ENCODE measurements around the gene CTIF.

Gene CTIF

DNA sequence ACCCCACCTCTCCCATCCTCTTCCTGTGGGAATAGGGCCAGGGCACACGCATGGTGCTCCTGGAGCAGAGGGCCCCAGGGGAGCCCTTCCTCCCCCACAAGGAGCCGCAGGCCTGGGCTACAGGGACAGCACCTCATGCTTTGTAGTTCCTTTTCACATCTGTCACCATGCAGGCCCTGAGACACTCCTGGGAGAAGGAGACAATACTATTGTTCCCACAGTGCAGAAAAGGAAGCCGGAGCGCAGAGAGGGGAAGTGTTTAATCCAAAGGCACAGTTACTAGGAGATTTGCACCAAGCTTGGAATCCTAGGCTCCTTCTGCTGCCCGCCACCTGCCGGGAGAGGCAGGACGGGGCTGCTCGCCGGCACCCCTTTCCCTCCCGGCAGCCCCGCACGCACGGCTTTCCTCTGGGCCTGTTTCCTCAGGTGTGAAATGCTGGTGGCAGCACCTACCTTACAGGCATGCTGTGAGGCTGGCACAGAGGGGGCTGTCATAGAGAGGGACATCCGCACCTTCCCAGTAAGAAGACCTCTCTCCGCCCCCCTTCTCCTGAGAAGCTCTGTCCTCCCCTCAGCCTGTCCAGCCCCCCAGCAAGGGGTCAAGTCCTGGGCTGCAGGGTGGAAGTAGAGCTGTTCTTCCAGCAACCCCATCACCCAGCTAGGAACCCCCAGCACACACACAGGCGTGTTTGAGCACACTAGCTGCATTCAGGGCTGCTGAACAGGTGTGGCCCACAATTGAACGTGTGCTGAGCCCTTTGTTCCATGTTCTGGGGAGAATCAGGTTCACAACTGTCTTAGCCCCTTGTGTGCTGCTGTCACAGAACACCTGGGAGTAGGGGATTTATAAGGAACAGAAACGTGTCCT is 349.3 kb downstream of the CTIF start:
- DNase-seq (ENCODE audit: low read depth): no peak

DNA sequence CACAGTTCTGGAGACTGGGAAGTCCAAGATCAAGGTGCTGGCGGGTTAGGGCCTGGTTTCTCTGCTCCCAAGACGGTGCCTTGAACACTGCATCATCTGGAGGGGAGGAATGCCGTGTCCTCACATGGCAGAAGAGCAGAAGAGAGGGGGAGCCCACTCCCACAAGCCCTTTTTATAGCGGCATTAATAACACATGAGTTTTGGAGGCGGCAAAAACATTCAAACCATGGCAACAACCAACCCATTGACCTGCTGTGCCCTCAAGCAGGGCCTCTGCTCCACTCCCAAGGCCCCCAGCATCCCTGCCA is 349.9 kb downstream of the CTIF start:
- no peak for DNase-seq (ENCODE audit: low read depth)

DNA sequence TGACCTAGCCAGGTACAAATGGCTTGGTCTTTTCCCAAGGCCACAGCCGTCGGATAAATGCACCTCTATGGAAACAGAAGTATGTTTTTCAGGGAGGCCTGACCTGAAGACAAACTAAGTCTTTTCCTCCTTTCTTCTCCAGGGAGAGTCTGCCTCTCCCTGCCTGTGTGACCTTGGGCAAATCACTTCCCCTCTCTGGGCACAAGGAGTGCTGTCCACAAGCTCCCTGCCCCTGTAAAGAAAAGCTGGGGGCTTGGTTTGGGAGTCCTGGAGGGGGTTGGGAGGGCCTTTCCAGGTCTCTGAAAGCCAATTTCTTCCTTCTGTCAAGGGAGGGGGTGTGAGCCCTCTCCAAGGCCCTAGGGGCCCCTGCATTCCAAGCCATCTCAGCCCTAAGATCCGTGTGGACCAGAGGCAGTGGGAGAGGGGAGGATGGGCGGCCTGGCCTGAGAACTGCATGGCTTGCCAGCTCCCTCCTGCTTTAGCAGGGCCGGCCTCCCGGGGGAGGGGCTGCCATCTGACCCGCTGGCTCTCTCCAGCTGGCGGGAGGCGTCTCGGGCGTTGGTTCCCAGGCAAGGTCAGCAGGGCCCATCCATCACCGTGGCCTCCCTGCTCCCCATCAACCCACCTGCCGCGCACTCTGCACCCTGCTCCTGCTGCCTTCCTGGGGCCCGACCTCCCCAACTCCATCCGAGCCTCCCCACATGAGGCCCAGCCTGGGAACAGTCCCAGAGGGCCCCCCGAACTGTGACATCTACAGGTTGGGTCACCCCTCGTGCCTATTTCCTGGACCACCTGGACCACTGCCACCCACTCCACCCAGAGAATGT is 350.5 kb downstream of the CTIF start:
- no peak for DNase-seq (ENCODE audit: low read depth)

DNA sequence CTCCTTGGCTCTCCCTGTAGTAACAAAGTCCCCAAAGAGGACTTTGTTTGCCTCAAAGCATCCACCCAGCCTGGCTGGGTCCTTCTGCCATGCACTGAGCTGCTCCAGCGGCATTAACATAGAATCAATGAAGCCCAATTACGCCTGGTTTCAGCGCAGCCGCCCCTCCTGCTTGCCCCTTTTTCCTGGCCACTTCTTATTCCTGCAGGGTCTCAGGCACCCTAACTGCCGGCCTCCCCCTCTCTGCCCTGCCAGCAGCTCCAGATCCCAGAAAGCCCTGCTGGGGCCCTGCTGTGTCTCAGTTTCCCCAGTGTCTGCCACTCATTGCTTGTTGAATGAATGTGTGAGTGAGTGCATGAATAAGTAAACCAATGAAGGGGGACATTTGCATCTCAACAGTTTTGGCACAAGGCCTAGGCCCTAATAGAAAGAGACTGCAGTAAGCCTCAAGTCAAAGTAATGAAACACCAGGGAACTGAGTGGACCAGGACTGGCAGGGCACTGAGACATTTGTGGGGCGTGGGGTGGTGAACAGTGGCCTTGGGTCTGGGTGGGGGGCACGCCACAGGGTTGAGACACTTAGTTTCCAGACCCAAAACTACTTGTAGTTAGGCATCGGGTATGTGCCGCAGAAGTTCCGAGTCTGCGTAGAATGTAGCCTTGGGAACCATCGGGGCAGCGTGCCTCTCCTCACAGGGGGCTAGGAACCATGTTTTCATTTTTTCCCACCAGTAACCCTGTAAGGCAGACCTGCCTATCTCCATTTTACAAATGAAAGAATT is 351.3 kb downstream of the CTIF start:
- DNase-seq (ENCODE audit: low read depth): no peak

DNA sequence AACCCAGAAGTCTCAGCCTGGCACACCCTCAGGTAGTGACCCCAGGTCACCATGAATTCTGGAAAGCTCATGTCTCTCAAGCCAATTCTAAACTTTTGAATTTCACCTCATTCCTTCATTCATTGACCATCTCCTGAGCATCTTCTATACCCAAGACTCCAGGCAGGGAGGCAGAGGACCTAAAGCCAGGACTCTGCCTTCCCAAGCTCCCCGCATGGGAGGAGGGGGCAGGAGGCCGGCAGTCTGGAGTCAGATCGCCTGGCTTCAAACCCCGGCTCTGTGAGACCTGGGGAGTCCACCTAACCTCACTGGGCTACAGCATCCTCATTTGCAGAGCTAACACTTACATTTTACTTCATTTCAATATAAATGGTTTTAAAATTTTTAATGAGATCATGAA is 352.9 kb downstream of the CTIF start:
- DNase-seq (ENCODE audit: low read depth): no peak

DNA sequence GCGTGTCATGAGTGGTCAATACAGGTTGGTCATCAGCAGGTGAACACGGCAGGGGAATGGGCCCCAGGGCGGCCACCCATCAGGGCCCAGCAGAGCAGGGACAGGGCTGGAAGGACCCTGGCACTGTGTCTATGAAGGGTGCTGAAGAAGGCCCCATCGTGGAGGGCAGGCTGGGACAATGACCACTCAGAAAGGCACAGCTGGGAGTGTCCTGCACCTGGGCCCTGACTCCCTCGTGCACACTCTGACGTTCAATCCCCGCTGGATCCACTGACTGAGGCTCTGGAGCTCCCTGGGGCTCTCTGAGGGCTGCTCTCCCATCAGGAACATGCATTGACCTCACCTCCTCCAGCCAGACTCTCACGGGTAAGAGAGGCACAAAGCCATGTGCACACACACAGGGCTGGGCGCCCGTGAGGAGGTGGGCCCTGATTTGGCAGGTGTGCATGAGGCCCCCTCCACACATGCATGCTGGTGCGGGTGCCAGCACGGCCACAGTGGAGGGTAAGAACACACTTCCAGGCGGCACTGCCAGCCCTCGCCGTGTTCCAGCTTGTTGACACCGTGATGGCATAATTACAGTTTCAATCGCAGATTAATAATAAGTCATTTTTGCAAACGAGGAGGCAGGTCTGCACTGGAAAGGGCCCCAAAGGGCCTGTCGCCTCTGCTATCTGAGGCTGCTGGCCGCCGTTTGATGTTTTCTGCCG is 353.5 kb downstream of the CTIF start:
- DNase-seq (ENCODE audit: low read depth): no peak

DNA sequence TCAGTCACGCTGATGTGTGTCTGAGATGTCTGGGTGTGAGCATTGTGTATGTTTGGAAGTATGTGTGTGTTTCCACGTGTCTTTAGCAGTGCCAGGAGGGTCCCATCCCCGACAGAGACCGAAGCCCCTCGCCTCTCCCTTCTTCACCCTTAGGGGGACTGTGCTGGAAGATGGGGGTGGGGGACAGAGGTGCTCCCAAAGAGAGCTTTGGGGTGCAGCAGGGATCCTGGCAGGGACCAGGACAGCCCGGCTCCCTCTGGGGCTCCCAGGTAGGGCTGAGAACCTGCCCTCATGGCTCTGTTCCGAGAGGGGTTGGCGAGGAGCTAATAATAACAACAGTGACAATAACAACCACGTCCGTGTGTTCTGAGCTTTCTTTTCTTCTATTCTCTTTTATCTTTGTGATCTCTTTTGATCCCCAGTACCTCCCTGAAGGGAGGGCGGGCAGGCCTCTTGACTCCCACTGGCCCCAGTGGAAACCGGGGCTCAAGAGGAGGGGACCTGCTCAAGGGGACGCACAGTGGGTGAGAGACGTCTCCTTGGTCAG is 354.3 kb downstream of the CTIF start:
- DNase-seq (ENCODE audit: low read depth): no peak

DNA sequence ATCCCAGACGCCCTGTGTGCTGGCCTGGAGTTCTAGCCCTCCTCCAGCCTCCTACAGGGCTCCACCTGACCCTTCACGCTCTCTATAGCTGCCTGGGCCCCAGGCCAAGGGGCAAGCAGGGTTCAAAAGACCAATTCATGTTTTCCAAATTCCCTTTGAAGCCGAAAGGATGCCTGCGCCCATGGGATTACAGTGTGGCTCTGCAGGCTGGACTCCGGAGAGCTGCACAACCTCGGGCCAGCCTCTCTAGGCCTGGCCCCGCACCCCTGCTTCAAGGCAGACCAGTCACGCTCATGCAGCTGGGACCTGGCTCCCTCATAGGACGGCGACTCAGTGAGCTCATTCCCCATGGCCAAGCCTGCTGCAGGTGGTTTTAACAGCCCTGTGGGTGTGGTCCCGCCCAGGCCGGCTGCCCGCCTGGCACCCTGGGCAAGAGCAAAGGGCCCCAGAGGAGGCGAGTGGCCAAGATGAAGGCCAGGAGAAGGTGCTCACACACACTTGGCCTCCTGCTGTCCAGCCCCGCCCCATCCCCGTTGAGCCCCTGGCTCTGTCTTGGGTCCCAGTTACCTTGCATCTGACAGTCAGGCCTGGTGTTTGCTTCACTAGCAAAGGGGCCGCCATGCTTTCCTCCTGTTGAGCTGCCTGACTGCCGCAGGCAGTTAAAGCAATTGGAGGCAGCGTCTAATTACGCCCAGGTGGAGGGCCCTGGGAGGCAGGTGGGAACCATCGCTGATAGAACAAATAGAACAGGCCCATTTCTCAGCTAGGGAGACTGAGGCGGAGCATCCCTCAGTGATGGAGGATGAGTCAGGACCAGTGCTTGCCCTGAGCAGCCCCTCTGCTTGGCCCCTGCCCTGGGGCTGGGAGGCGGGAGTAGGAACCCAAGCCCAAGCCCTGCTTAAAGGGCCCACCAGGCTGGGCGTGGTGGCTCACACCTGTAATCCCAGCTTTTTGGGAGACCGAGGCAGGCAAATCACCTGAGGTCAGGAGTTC is 355.1 kb downstream of the CTIF start:
- no peak for DNase-seq (ENCODE audit: low read depth)

DNA sequence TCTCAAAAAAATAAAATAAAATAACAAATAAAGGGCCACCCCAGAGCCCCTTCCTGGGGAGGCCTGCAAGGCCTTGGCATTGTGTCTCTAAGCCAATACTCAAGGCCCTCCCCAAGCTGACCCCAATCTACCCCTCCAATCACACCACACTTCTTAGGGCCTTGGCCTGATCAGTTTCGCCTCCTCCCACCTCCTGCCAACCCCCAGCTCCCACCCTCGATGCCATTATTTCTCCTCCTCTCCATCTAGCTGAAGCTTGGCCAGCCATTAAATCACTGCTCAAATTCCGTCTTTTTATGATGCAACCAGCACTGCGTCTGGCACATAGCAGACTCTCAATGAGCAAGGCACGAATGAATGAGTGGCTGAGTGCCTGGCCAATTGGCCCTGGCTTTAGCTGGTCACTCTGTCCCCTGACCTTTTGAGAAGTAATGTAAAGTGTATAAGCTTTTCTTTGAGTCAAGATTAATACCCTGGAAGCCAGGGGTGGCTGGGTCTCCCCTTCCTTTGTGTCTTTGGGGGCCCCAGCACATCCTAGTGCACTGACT is 356.0 kb downstream of the CTIF start:
- no peak for DNase-seq (ENCODE audit: low read depth)

DNA sequence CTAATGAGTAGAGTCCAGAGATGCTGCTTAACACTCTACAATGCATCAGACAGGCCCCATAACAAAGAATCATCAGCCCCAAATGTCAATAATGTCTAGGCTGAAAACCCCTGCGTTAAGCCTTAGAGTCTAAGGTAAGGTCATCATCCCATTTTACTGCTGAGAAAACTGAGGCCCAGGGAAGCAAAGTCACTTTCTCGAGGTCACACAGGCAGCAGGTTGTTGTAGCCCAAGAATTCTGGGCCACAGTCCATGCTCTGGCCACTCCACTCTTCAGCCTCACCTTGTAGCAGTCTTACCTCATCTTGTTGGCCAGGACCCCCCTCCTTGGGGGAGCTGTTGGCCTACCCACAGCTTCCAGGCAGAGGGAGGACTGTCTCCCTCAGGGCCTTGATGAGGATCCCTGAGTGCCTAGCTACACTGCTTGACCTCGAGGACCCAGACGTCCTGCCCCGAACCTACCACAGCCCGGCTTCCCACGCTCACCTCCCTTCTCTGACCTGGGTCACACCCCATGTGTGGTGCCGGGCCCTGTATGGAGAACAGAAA is 357.6 kb downstream of the CTIF start:
- no peak for DNase-seq (ENCODE audit: low read depth)

DNA sequence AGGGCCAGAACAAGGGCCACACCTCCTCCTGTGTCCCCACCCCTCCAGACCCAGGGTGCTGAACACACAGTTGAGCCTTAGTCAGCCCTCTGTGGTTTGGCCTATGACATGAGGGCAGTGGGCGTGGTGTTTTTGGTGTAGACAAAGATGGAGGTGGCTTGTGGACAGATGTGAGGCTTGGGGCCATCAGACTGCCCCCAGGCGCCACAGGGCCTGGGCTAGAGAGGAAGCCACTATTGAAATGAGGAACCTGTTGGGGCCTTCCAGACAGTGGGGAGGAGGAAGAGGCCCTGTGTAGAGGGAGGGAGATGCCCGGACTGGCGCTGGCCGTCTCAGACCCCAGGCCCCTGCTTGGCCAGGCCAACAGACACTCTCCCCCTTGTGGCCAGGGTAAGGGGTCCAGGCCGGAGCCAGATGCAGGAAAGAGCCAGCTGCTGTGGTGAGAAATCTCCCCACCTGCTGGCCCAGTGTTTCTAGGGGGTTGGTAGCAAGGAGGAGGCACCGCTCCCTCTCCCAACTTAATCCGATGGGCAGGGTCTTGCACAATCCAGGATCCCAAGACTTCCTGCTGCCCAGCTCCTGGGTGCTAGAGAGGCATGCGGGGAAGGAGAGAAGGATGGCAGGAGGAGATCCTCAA is 358.2 kb downstream of the CTIF start:
- no peak for DNase-seq (ENCODE audit: low read depth)

DNA sequence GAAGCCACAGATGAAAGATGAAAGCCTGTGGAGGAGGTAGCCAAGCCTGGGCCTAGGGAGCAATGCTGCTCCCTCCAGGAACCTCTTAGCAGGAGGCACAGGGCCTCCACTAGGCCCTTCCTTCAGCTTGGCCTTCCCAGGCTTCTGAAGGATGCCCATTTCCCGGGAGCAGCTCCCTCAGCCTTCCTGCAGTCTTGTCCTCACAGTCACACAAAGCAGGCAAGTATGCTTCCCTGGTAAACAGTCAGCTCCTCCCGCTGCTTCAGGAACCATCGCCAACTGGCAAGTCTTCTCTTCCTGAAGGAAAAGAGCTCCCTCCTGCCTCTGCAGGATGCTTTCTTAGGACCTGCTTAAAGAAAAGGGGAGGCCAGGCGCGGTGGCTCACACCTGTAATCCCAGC is 358.7 kb downstream of the CTIF start:
- DNase-seq (ENCODE audit: low read depth): no peak

DNA sequence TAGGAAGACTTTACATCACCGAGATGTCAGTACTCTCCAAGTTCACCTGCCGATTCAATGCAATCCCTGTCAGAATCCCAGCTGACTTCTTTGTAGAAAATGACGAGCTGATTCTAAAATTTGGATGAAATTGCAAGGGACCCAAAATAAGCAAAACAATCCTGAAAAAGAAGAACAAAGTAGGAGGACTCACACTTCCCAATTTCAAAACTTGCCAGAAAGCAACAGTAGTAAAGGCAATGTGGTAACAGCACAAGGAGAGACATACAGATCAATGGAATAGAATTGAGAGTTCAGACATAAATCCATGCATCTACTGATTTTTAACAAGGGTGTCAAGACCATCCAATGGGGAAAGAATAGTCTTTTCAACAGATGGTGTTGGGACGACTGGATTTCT is 359.7 kb downstream of the CTIF start:
- no peak for DNase-seq (ENCODE audit: low read depth)

DNA sequence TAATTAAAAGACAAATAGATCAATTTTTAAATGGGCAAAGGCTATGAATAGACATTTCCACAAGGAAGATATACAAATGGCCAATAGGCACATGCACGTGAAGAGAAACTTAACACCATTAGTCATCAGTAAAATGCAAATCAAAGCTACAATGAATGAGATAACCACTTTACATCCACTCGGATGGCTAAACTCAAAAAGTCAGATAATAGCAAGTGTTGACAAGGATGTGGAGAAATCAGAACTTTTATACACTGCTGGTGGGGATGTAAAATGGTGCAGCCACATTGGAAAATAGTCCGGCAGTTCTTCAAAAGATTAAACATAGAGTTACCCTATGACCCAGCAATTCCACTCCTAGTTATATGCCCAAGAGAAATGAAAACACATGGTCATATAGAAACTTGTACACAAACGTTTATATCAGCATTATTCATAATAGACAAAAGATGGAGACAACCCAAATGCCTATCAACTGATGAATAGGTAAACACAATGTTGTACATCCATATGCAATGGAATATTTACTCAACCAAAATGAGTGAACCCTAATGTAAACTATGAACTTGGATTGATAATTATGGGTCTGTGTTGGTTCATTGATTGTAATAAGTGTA is 360.8 kb downstream of the CTIF start:
- no peak for DNase-seq (ENCODE audit: low read depth)

DNA sequence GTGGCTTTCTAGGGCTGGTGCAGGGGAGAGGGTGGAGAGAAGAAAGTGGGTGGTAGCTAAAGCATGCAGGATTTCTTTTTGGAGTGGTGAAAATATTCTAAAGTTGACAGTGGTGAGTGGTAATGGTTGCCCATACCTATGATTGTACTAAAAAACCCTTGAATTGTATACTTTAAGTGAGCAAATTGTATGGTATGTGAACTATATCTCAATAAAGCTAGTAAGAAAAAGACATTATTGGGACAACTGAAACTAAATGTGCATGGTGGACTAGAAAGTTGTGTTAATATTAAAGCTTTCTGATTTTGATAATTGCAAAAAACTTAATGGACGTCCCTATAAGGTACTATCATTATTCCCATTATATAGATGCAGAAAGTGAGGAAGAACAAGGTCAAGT is 361.6 kb downstream of the CTIF start:
- DNase-seq (ENCODE audit: low read depth): no peak

DNA sequence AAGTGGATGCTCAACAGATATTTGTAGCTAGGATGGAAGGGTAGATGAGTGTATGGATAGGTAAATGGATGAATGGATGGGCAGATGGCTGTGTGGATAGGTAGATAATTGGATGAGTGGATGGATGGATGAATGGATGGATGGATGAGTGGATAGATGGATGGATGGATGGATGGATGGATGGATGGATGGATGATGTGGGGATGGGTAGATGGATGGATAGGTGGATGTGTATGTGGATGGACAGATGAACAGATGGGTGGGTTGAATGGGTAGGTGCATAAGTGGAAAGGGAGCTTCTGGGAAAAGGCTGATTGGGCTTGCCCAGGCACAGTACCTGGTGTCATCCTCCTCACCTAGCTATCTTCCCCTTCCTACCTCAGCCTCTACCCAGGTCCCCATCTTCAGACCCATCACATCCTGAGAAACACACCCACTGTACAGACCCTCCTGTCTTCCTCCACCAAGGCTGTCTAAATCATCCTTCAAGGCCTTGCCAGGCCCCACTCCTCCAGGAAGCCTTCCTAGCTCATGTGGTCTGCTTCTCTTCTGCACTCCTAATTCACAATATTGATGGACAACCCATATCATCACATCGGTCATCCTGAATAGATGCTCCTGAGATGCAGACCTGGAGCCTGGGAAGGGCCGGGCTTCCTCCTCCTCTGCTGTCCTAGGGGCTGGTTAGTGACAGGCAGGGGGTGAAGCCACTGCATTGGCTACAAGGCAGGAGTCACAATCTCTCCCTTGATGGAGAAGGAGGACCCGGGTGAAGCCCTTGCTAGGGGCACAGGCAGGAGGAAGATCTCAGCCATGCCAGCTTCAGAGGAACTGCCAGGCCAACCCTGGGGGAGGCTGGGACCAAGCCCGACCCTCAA is 362.6 kb downstream of the CTIF start:
- DNase-seq (ENCODE audit: low read depth): no peak

DNA sequence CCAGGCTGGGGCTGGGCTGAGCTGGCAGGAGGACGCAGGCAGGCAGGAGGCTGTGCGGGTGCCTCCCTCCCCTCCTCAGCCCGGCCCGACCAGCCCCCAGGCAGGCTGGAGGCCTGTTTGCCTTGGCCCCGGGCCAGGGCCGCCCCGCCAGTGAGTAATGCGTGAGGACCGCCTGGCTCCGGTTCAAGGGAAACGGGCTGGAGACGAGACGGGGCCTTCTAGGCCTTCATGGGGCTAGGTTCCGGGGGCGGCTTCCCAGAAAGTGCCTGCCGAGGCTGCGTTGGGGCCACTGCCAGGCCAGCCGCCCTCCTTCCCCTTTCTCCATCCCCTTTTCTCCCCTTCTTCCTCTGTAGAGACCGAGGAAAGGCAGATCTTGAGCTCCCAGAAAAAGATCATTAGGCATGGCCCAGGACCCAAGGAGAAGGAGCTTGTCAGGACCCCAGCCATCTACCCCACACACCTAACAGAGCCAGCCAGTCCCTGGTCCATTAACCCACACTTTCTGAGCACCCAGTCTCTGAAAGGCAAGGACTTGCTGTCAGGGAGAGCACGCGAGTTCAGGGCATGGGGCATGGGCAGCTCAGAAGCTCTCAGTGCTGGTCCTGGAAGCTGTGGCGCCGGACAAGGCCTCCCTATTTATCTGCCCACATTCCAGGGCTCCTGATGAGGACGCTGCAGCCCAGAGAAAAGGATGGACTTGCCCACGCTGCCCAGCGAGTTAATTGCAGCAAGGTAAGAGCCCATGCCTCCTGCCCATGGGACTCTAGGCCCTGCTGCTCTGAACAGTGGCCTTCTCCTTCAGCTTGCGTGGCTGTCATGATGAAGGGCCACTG is 363.4 kb downstream of the CTIF start:
- DNase-seq (ENCODE audit: low read depth): no peak

Measured in stimulated activated CD8-positive, alpha-beta memory T cell treated with anti-CD3 and anti-CD28 coated beads, Interleukin-7, amount 100 ng/mL, for 24 hours (primary cell).